OCI-LY1 (cell line): ENCODE results near the gene TLE5.

Source experiments
- H2AFZ ChIP-seq: fragments of 200-600 bp; sonication (generic), shearing (Covaris generic); 2 replicates; pipeline ENCODE4 v1.6.0; 2014; ENCODE audit warnings: antibody characterized with exemption, mild to moderate bottlenecking, low read length
- H3F3A ChIP-seq: fragments of 200-600 bp; sonication (generic), shearing (Covaris generic); 2 replicates; pipeline ENCODE4 v1.6.0; 2014; ENCODE audit warnings: mild to moderate bottlenecking, antibody characterized with exemption, low read length, moderate library complexity; ENCODE audit not compliant: insufficient read depth
- H3K27ac ChIP-seq: fragments of 200-600 bp; sonication (generic); 2 replicates; pipeline ENCODE4 v1.5.1; 2014; ENCODE audit warnings: low read length, mixed run types, mild to moderate bottlenecking, low read depth; ENCODE audit not compliant: poor library complexity, severe bottlenecking
- H3K27me3 ChIP-seq: fragments of 200-600 bp; sonication (generic); 2 replicates; pipeline ENCODE4 v1.6.0; 2014; ENCODE audit warnings: antibody characterized with exemption, mild to moderate bottlenecking, low read length, moderate library complexity; ENCODE audit not compliant: insufficient read depth
- H3K36me3 ChIP-seq: fragments of 200-600 bp; sonication (generic); 2 replicates; pipeline ENCODE4 v1.6.1; 2014; ENCODE audit warnings: mild to moderate bottlenecking, antibody characterized with exemption, low read length, moderate library complexity, mixed read lengths; ENCODE audit not compliant: insufficient read depth
- H3K4me1 ChIP-seq: fragments of 200-600 bp; sonication (generic); 2 replicates; pipeline ENCODE4 v1.5.1; 2014; ENCODE audit warnings: mild to moderate bottlenecking, low read length, moderate library complexity; ENCODE audit not compliant: insufficient read depth, severe bottlenecking
- H3K4me2 ChIP-seq: fragments of 200-600 bp; sonication (generic), shearing (Covaris generic); 2 replicates; pipeline ENCODE4 v1.6.1; 2014; ENCODE audit warnings: low read length
- H3K4me3 ChIP-seq: fragments of 200-600 bp; sonication (generic); 2 replicates; pipeline ENCODE4 v1.5.1; 2014; ENCODE audit warnings: low read length, low read depth, mild to moderate bottlenecking, mixed read lengths; ENCODE audit not compliant: poor library complexity, severe bottlenecking
- H3K79me2 ChIP-seq: fragments of 200-600 bp; shearing (Covaris generic); 2 replicates; pipeline ENCODE4 v1.6.1; 2016; ENCODE audit warnings: mixed run types, low read length, mixed read lengths; ENCODE audit not compliant: insufficient read depth
- H3K9ac ChIP-seq: fragments of 200-600 bp; sonication (generic), shearing (Covaris generic); 2 replicates; pipeline ENCODE4 v1.6.1; 2014; ENCODE audit warnings: mild to moderate bottlenecking, low read length, mixed read lengths
- H3K9me2 ChIP-seq: fragments of 200-600 bp; sonication (generic), shearing (Covaris generic); 2 replicates; pipeline ENCODE4 v1.6.1; 2014; ENCODE audit warnings: low read depth, mild to moderate bottlenecking, low read length, mixed read lengths
- H3K9me3 ChIP-seq: fragments of 200-600 bp; shearing (Covaris generic); 2 replicates; pipeline ENCODE4 v1.6.1; 2014; ENCODE audit warnings: low read length, mixed read lengths
- H4K20me1 ChIP-seq: fragments of 200-600 bp; sonication (generic), shearing (Covaris generic); 2 replicates; pipeline ENCODE4 v1.6.0; 2016; ENCODE audit warnings: mild to moderate bottlenecking, low read length; ENCODE audit not compliant: insufficient read depth
- CTCF ChIP-seq: fragments of 200-600 bp; sonication (generic), shearing (Covaris generic); IDR thresholded peaks from 2 replicates; pipeline ENCODE4 v1.5.1; 2017; ENCODE audit warnings: mild to moderate bottlenecking, antibody characterized with exemption, low read length, moderate library complexity, mixed read lengths
- EZH2 ChIP-seq: fragments of 200-600 bp; sonication (generic), shearing (Covaris generic); IDR thresholded peaks from 2 replicates; pipeline ENCODE4 v1.8.0; 2017; ENCODE audit warnings: borderline replicate concordance, mixed run types, mild to moderate bottlenecking, antibody characterized with exemption, low read length, moderate library complexity, mixed read lengths

Gene TLE5

DNA sequence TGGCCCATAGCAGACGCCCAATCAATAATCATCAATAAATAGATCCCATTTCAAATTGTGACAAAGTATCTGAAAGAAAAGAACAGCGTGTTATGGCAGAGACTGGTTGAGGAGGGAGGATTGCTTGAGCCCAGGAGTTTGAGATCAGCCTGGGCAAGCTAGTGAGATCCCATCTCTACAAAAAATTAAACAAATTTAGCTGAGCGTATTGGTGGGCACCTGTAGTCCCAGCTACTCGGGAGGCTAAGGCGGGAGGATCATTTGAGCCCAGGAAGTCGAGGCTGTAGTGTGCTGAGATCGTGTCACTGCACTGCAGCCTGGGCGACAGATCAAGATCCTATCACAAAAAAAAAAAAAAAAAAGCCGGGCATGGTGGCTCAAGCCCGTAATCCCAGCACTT lies 25.5 kb upstream of the TLE5 start:
- Histone ChIP-seq H3K27ac (no peak overlapping the region), H3K9ac (no peak overlapping the region), H3K4me3 (no peak overlapping the region), H3K9me2 (no peaks in the 10 kb centered on the region), H2AFZ (no peak overlapping the region), H3F3A (no peaks in the 10 kb centered on the region), H3K4me1 (no peaks in the 10 kb centered on the region), H3K4me2 (no peak overlapping the region), H3K9me3 (no peaks in the 10 kb centered on the region), H3K79me2 (no peaks in the 10 kb centered on the region), H4K20me1 (no peaks in the 10 kb centered on the region), H3K27me3 (no peaks in the 10 kb centered on the region), H3K36me3 (no peaks in the 10 kb centered on the region)
- TF ChIP-seq CTCF = no peak
- TF ChIP-seq EZH2 = no peak

GRCh38 chr19:3084943-3085342 lies 22.6 kb upstream of the TLE5 start:
- Histone ChIP-seq H3F3A (no peaks in the 10 kb centered on the region), H3K27me3 (no peaks in the 10 kb centered on the region), H3K36me3 (no peaks in the 10 kb centered on the region), H3K9ac (no peak overlapping the region), H4K20me1 (no peaks in the 10 kb centered on the region), H3K79me2 (no peaks in the 10 kb centered on the region), H3K9me3 (no peaks in the 10 kb centered on the region), H2AFZ (no peak overlapping the region), H3K9me2 (no peaks in the 10 kb centered on the region), H3K4me2 (no peak overlapping the region), H3K4me1 (no peaks in the 10 kb centered on the region), H3K4me3 (no peak overlapping the region), H3K27ac (no peak overlapping the region)
- TF ChIP-seq CTCF = no peak
- TF ChIP-seq EZH2 = no peak

- H3K9ac ChIP-seq = no peak overlapping the region
- no peaks in the 10 kb centered on the region for H3K79me2 ChIP-seq
- no peak for TF ChIP-seq EZH2
- no peak for TF ChIP-seq CTCF
- no peaks in the 10 kb centered on the region for H3K36me3 ChIP-seq
- no peak overlapping the region for H3K27ac ChIP-seq
- H3K4me1 ChIP-seq = no peaks in the 10 kb centered on the region
- no peaks in the 10 kb centered on the region for H3K9me3 ChIP-seq
- H2AFZ ChIP-seq = no peak overlapping the region
- H3K27me3 ChIP-seq = no peaks in the 10 kb centered on the region
- no peak overlapping the region for H3K4me2 ChIP-seq
- no peaks in the 10 kb centered on the region for H3F3A ChIP-seq
- H3K9me2 ChIP-seq = no peaks in the 10 kb centered on the region
- H4K20me1 ChIP-seq = no peaks in the 10 kb centered on the region
- no peak overlapping the region for H3K4me3 ChIP-seq
These were observed 21.7 kb upstream of the TLE5 start for GRCh38 chr19:3083964-3084363.
